OCI-LY3 (cell line): ENCODE data around the gene GDAP2.

Experiments used
- CTCF ChIP-seq: fragments of 200-600, 300-600 bp; sonication (generic); IDR thresholded peaks from 2 replicates; pipeline ENCODE4 v1.5.1; 2014; ENCODE audit warnings: antibody characterized with exemption, low read length, low read depth
- EZH2phosphoT487 ChIP-seq: fragments of 200-600 bp; shearing (Covaris generic); IDR thresholded peaks from 2 replicates; pipeline ENCODE4 v1.6.1; 2018; ENCODE audit warnings: antibody characterized with exemption, mixed run types, low read depth

GRCh38 chr1:117967881-117968280 lies 38.5 kb upstream of the GDAP2 start:
- TF ChIP-seq CTCF (no peak), EZH2phosphoT487 (no peak)
